PC-9 (cell line): ENCODE data around the gene UNC5B. TPM values are rescaled to one million over a fixed set of nuclear protein-coding genes. Genes with fewer than 3 reads are reported as not detected.
"Not testable (repeated sequence)": the region's sequence is repeated elsewhere in the genome, so short reads cannot be mapped to it uniquely, and the experiment has no call there.

Source experiments
- BruUV-seq: library from RNA; stranded (reverse); fragments of 400-500 nt; replicated peaks from 2 replicates; lab custom pipeline; 2021; lab: Mats Ljungman, UMichigan
- CTCF ChIA-PET: fragments of 300-600 bp; sonication (Branson Sonifier 250); formaldehyde crosslinking; loops from one replicate; lab custom pipeline; 2022; ENCODE audit warnings: antibody characterized with exemption; lab: Charles Lee
- POLR2A ChIA-PET: fragments of 300-600 bp; sonication (Branson Sonifier 250); formaldehyde crosslinking; loops from one replicate; lab custom pipeline; 2022; ENCODE audit warnings: antibody characterized with exemption; ENCODE audit not compliant: unreplicated experiment; lab: Charles Lee
- DNase-seq, 2 experiments: peaks; one replicate each; pipeline versions ENCODE4 v3.0.0 to v3.0.0-alpha.2; 2015 to 2022; ENCODE audit warnings: mixed read lengths in 1 of 2
- H2AFZ ChIP-seq: fragments of 200-600 bp; sonication (generic); 2 replicates; pipeline ENCODE4 v1.8.1; 2017; ENCODE audit warnings: antibody characterized with exemption
- H3F3A ChIP-seq: fragments of 200-600 bp; sonication (generic); 2 replicates; pipeline ENCODE4 v1.8.1; 2017; ENCODE audit warnings: antibody characterized with exemption, mild to moderate bottlenecking, low read depth; ENCODE audit not compliant: insufficient read depth
- H3K27ac ChIP-seq: fragments of 200-600 bp; sonication (generic); 2 replicates; pipeline ENCODE4 v1.6.1; 2016; ENCODE audit warnings: mixed run types
- H3K27me3 ChIP-seq: fragments of 200-600 bp; sonication (generic); 2 replicates; pipeline ENCODE4 v1.6.1; 2016; ENCODE audit warnings: low read depth, mixed run types; ENCODE audit not compliant: insufficient read depth
- H3K36me3 ChIP-seq: fragments of 200-600 bp; sonication (generic); 2 replicates; pipeline ENCODE4 v1.6.1; 2016; ENCODE audit warnings: low read depth, mixed run types
- H3K4me1 ChIP-seq: fragments of 200-600 bp; sonication (generic); replicated peaks from 2 replicates; pipeline ENCODE4 v1.6.1; 2016; ENCODE audit warnings: mixed run types; ENCODE audit not compliant: insufficient read depth
- H3K4me2 ChIP-seq: fragments of 200-600 bp; sonication (generic); 2 replicates; pipeline ENCODE4 v1.6.1; 2017; ENCODE audit warnings: mixed run types
- H3K4me3 ChIP-seq: fragments of 200-600 bp; sonication (generic); 2 replicates; pipeline ENCODE4 v1.6.1; 2016; ENCODE audit warnings: mixed run types
- H3K79me2 ChIP-seq: fragments of 200-600 bp; sonication (generic); 2 replicates; pipeline ENCODE4 v1.6.1; 2017; ENCODE audit warnings: low read depth, mixed run types
- H3K9me2 ChIP-seq: fragments of 200-600 bp; sonication (generic); 2 replicates; pipeline ENCODE4 v1.8.1; 2017; ENCODE audit warnings: mild to moderate bottlenecking; ENCODE audit not compliant: insufficient read depth
- H3K9me3 ChIP-seq: fragments of 200-600 bp; sonication (generic); 2 replicates; pipeline ENCODE4 v1.8.1; 2016; ENCODE audit warnings: low read depth; ENCODE audit not compliant: insufficient read depth
- H4K20me1 ChIP-seq: fragments of 200-600 bp; sonication (generic); 2 replicates; pipeline ENCODE4 v1.8.1; 2017; ENCODE audit not compliant: insufficient read depth
- EZH2 ChIP-seq: fragments of 200-600 bp; sonication (generic); IDR thresholded peaks from 2 replicates; pipeline ENCODE4 v1.8.0; 2017; ENCODE audit warnings: antibody characterized with exemption, low read depth
- intact Hi-C: fragments of 100-400 bp; cut with micrococcal nuclease; formaldehyde crosslinking; loops from one replicate; pipeline ENCODE4 v1.10.0; 2022; ENCODE audit not compliant: unreplicated experiment
- total RNA-seq: library from RNA; stranded (reverse); gene quantifications from 2 replicates; pipeline ENCODE4 v1.2.3, GENCODE V29; 2021
- TF ChIP-seq, protein P1 (sequence below): fragments of 200-600 bp; sonication (generic); conservative IDR thresholded peaks from 2 replicates; pipeline ENCODE4 v1.6.1; 2017; ENCODE audit warnings: mixed run types, antibody characterized with exemption, mild to moderate bottlenecking, moderate library complexity

Gene UNC5B
- total RNA-seq, 1 experiment from 2014 or later, result 1.7 TPM

DNA sequence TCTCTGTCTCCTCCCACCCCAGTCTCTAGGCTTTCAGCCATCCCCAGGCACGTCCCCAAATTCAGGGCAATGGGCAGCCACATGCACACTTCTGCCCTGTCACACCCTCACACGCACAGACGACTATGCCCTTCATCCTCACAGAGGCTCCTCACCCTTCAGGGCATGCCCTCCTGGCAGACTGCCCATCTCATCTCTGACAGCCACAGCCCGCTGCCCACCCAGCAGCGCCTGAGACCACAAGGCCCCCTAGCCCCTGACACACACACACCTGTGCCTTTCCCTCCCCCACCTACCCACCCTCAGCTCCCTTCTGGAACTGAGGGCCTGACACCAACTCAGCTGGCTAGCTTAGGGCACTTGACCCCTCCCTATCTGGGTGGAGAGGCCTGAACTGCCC lies 83.7 kb downstream of the UNC5B start:
- Histone ChIP-seq H4K20me1 (no peaks in the 10 kb centered on the region), H3K9me3 (no peaks in the 10 kb centered on the region), H3K9me2 (no peaks in the 10 kb centered on the region), H3K36me3 (no peaks in the 10 kb centered on the region), H3K27ac (no peak overlapping the region), H3K79me2 (no peaks in the 10 kb centered on the region), H3F3A (0 out of 2 replicates have a peak, but pooled peaks cover 6% of the 10 kb centered on the region), H3K27me3 (no peaks in the 10 kb centered on the region), H3K4me2 (no peak overlapping the region), H2AFZ (no peak overlapping the region), H3K4me1 (no peaks in the 10 kb centered on the region), H3K4me3 (no peak overlapping the region)
- ChIA-PET CTCF (no interaction called here), POLR2A (no interaction called here)
- no peak for DNase-seq
- no TSS peak for BruUV-seq
- TF ChIP-seq, protein P1, sequence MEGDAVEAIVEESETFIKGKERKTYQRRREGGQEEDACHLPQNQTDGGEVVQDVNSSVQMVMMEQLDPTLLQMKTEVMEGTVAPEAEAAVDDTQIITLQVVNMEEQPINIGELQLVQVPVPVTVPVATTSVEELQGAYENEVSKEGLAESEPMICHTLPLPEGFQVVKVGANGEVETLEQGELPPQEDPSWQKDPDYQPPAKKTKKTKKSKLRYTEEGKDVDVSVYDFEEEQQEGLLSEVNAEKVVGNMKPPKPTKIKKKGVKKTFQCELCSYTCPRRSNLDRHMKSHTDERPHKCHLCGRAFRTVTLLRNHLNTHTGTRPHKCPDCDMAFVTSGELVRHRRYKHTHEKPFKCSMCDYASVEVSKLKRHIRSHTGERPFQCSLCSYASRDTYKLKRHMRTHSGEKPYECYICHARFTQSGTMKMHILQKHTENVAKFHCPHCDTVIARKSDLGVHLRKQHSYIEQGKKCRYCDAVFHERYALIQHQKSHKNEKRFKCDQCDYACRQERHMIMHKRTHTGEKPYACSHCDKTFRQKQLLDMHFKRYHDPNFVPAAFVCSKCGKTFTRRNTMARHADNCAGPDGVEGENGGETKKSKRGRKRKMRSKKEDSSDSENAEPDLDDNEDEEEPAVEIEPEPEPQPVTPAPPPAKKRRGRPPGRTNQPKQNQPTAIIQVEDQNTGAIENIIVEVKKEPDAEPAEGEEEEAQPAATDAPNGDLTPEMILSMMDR, result no peak
- no peak for TF ChIP-seq EZH2
- intact Hi-C loops, result no loop called here

- H3K4me2 ChIP-seq, H3K36me3 ChIP-seq, H2AFZ ChIP-seq, H3K9me2 ChIP-seq, CTCF ChIA-PET, H3K27me3 ChIP-seq, H3K4me1 ChIP-seq, POLR2A ChIA-PET, DNase-seq, BruUV-seq, intact Hi-C loops, H3F3A ChIP-seq, H3K79me2 ChIP-seq, H4K20me1 ChIP-seq, H3K9me3 ChIP-seq, H3K4me3 ChIP-seq, H3K27ac ChIP-seq: not testable (repeated sequence)
Observed at GRCh38 chr10:71296811-71297210, 84.4 kb downstream of the UNC5B start.

DNA sequence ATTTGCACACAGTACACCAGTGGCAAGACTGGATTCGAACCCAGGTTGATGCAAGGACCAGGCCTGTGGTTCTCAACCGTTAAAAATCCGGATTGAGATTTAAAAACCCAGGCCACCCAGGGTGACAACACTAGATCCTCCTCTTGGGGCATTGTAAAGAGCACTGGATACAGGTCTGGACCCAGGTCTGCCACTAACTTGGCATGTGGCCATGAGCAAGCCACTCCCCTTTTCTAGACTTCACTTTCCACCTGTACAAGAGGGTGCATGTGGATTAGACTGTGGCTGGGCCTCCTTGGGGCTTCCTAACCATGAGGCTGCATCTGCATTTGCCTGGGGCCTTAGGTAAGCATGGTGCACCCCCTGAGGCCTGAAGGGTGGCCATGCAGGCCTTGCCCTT lies 85.0 kb downstream of the UNC5B start:
- Histone ChIP-seq H4K20me1 (no peaks in the 10 kb centered on the region), H3K4me3 (no peak overlapping the region), H3K79me2 (no peaks in the 10 kb centered on the region), H3K4me2 (no peak overlapping the region), H3K27ac (no peak overlapping the region), H3K27me3 (no peaks in the 10 kb centered on the region), H3K9me3 (no peaks in the 10 kb centered on the region), H3K9me2 (no peaks in the 10 kb centered on the region), H3F3A (0 out of 2 replicates have a peak, but pooled peaks cover 6% of the 10 kb centered on the region), H3K36me3 (no peaks in the 10 kb centered on the region), H2AFZ (no peak overlapping the region), H3K4me1 (no peaks in the 10 kb centered on the region)
- no TSS peak for BruUV-seq
- POLR2A ChIA-PET, result interaction anchor here (0.7 kb wide), 1 partner anchor 476 kb away, joined by 5 read pairs; the partner anchor contains the start of gene VSIR
- no peak for DNase-seq
- intact Hi-C loops, result no loop called here
- TF ChIP-seq, protein P1, result no peak
- no peak for TF ChIP-seq EZH2
- CTCF ChIA-PET, result no interaction called here
